Nephron progenitor cell (in vitro differentiated cells): ENCODE measurements around the gene GZMH.

Experiments
- DNase-seq: peaks from one replicate; pipeline ENCODE4 v3.0.0; 2021
- H3K27ac Mint-ChIP-seq: 2 replicates; pipeline ENCODE4 v1.8.0; 2021; ENCODE audit warnings: mild to moderate bottlenecking, moderate library complexity, mixed read lengths
- H3K27me3 Mint-ChIP-seq: 2 replicates; pipeline ENCODE4 v1.8.0; 2021; ENCODE audit warnings: mild to moderate bottlenecking, low read depth, mixed read lengths; ENCODE audit not compliant: poor library complexity
- H3K36me3 Mint-ChIP-seq: 2 replicates; pipeline ENCODE4 v1.8.0; 2021; ENCODE audit warnings: low read depth, mixed read lengths
- H3K4me1 Mint-ChIP-seq: 2 replicates; pipeline ENCODE4 v1.8.0; 2021; ENCODE audit warnings: mixed read lengths
- H3K4me3 Mint-ChIP-seq: 2 replicates; pipeline ENCODE4 v1.8.0; 2021; ENCODE audit warnings: mild to moderate bottlenecking, moderate library complexity, mixed read lengths
- H3K9me3 Mint-ChIP-seq: 2 replicates; pipeline ENCODE4 v1.8.0; 2021; ENCODE audit warnings: mild to moderate bottlenecking, moderate library complexity, mixed read lengths
- TF ChIP-seq, protein P1 (sequence below): fragments of 200-600 bp; sonication (generic); IDR thresholded peaks from 2 replicates; pipeline ENCODE4 v1.5.0; 2021; ENCODE audit warnings: antibody characterized with exemption

Gene GZMH

DNA sequence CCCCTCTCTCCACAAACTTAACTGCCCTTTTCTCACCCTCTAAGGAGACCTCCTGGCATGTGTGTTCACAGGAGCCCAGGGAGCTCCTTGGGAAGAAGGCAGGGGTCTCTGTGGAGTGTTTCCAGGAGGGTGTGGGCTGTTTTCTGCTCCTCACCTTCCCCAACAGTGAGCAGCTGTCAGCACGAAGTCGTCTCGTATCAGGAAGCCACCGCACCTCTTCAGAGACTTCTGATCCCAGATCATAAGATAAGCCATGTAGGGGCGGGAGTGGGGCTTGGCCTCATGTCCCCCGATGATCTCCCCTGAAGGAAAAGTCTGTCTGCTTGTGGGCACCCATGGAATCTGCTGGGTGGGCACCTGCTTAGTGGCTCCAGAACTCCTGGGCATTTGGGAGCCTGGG, 23.3 kb upstream of the GZMH start:
- Mint-ChIP-seq H3K27ac (no peak overlapping the region), H3K4me1 (no peaks in the 10 kb centered on the region), H3K36me3 (no peaks in the 10 kb centered on the region), H3K27me3 (peaks cover 7% of the 10 kb centered on the region), H3K9me3 (peaks cover 3% of the 10 kb centered on the region), H3K4me3 (no peak overlapping the region)
- TF ChIP-seq, protein P1, sequence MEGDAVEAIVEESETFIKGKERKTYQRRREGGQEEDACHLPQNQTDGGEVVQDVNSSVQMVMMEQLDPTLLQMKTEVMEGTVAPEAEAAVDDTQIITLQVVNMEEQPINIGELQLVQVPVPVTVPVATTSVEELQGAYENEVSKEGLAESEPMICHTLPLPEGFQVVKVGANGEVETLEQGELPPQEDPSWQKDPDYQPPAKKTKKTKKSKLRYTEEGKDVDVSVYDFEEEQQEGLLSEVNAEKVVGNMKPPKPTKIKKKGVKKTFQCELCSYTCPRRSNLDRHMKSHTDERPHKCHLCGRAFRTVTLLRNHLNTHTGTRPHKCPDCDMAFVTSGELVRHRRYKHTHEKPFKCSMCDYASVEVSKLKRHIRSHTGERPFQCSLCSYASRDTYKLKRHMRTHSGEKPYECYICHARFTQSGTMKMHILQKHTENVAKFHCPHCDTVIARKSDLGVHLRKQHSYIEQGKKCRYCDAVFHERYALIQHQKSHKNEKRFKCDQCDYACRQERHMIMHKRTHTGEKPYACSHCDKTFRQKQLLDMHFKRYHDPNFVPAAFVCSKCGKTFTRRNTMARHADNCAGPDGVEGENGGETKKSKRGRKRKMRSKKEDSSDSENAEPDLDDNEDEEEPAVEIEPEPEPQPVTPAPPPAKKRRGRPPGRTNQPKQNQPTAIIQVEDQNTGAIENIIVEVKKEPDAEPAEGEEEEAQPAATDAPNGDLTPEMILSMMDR = no peak
- DNase-seq = no peak

DNA sequence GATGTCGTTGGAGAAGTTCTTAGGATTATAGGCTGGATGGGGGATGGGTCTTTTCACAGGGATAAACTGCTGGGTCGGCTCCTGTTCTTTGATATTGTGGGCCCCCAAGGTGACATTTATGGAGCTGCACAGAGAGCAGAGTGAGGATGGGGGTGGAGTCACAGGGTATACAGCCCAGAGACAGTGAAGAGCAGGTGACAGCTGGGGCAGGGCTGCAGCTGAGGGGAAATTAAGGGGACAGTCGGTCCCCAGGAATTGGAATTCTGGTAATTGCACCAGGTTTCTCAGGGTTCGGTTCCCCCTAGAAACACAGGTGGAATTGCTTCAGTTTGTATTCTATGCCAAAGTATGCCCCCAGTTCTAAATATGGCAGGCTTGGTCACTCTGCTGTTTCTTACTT, 22.9 kb upstream of the GZMH start:
- Mint-ChIP-seq H3K4me3 (no peak overlapping the region), H3K9me3 (peaks cover 7% of the 10 kb centered on the region), H3K27me3 (peaks cover 7% of the 10 kb centered on the region), H3K27ac (no peak overlapping the region), H3K4me1 (no peaks in the 10 kb centered on the region), H3K36me3 (no peaks in the 10 kb centered on the region)
- DNase-seq = no peak
- TF ChIP-seq, protein P1 = no peak

DNA sequence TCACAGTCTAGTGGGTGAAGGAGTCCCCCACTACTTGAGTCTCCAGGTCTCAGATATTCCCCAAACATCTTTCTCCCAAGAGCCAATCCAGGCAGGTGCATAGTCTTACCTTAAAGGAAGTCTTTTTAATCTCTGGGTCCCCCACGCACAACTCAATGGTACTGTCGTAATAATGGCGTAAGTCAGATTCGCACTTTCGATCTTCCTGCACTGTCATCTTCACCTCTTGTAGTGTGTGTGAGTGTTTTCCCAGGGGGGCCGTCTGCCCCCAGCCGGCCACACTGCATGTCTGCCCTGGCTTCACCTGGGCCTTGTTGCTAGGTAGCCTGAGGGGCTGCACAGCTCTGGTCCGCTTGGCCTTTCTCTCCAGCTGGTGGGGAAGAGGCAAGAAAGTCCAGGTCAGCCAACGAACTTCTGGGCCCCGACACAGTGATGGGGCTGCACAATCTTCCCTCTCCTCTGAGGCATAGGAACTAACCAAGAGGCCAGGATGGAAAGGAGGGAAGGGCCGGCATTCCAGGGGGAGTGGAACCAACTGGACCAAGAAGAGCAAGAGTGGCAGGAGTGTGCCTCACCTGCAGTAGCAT, 22.4 kb upstream of the GZMH start:
- H3K27ac Mint-ChIP-seq = no peak overlapping the region
- H3K4me1 Mint-ChIP-seq = no peaks in the 10 kb centered on the region
- H3K9me3 Mint-ChIP-seq = peaks cover 8% of the 10 kb centered on the region
- H3K27me3 Mint-ChIP-seq = peaks cover 7% of the 10 kb centered on the region
- no peaks in the 10 kb centered on the region for H3K36me3 Mint-ChIP-seq
- no peak for DNase-seq
- TF ChIP-seq, protein P1 = no peak
- no peak overlapping the region for H3K4me3 Mint-ChIP-seq

DNA sequence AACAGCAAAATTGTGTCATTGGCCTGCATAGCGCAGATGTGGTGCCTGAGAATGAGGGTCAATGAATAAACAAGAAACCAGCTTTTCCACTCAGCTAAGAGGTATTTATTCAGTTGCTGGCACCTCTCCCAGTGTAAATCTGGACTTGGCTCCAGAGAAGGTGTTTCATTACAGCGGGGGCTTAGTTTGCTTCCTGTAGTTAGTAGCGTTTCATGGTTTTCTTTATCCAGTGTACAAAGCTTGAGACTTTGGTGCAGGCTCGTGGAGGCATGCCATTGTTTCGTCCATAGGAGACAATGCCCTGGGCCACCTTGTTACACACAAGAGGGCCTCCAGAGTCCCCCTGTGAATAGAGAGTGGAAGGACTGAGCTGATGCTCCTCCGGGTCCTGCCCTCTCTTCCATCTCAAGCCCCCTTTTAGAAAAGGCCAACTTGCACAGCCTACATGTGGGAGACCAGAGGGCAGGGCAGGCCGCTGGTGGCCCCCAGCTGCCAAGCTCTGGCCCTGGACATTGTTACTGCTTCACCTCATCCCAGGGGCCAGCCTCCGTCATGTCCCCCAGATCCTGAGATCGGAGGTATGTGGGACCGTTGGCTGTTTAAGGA, 21.5 kb upstream of the GZMH start:
- Mint-ChIP-seq H3K4me1 (no peaks in the 10 kb centered on the region), H3K27me3 (peaks cover 7% of the 10 kb centered on the region), H3K36me3 (no peaks in the 10 kb centered on the region), H3K4me3 (no peak overlapping the region), H3K27ac (no peak overlapping the region), H3K9me3 (peaks cover 8% of the 10 kb centered on the region)
- TF ChIP-seq, protein P1 = no peak
- no peak for DNase-seq

DNA sequence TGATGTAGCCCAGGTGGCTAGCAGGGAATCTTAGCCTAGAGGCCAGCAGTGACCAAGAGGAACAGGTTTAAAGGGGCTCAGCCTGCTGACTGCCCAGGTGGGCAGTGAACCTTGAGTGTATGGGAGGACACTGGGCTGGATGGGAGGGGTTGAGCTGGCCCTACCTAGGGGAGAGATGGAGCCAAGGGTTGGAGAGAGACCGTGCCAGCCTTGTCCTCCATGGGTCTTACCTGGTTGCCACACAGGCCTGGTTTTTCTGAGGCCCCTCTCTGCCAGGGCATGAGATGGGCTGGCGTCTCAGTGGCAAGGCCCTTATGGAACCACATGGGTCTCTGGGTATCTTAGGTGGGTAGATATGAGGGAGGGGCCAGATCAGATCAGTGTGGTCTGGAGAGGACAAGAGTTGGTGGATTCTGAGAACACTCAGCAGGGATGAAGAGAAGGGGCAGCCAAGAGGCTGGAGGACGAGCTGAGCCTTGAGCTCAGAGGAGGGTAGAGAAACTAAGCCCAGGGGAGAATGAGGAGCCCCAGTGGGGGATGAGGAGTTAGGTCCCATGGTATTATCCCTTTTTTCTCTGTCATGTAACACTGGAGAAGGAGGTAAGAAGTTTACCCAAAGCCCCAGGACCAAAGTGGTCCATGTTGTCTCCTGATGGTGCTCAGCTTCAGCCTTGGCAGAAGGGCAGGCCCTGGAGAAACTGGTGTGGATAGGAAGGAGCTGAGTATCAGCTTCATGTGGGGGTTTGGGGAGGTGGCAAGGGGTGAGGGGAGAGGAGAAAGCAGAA, 20.8 kb upstream of the GZMH start:
- peaks cover 8% of the 10 kb centered on the region for H3K9me3 Mint-ChIP-seq
- H3K4me3 Mint-ChIP-seq = no peak overlapping the region
- DNase-seq = no peak
- TF ChIP-seq, protein P1 = no peak
- no peaks in the 10 kb centered on the region for H3K36me3 Mint-ChIP-seq
- H3K27me3 Mint-ChIP-seq = peaks cover 7% of the 10 kb centered on the region
- no peaks in the 10 kb centered on the region for H3K4me1 Mint-ChIP-seq
- no peak overlapping the region for H3K27ac Mint-ChIP-seq
